HepG2 (cell line): Measurements from ENCODE around the gene EWSR1. TPM values are rescaled to one million over a fixed set of nuclear protein-coding genes. Genes with fewer than 3 reads are reported as not detected.

Experiments used
- ATAC-seq: fragments of 200-7000 bp; cut with Tn5 transposase; 3 replicates; pipeline ENCODE4 v1.9.1; 2020; ENCODE audit warnings: mild to moderate bottlenecking, moderate library complexity
- BruUV-seq: library from RNA; stranded (reverse); fragments of 400-500 nt; replicated peaks from 2 replicates; lab custom pipeline; 2021; lab: Mats Ljungman, UMichigan
- CTCF ChIA-PET: fragments of 300-600 bp; formaldehyde crosslinking; extraction: SDS; loops from one replicate; lab custom pipeline; 2021; ENCODE audit warnings: low total read pairs, inconsistent platforms, low intra/inter-chr PET ratio; lab: Yijun Ruan, JAX
- POLR2A ChIA-PET: fragments of 350-600 bp; sonication (Branson Sonifier 250); formaldehyde crosslinking; loops from one replicate; lab custom pipeline; 2020; ENCODE audit warnings: antibody characterized with exemption, inconsistent platforms; lab: Yijun Ruan, JAX
- DNase-seq: peaks from one replicate; pipeline ENCODE4 v3.0.0-alpha.2; 2015; ENCODE audit warnings: low spot score
- FAIRE-seq: peaks from 3 replicates; lab custom pipeline; 2011; peaks lifted over from hg19 to GRCh38; lab: Jason Lieb, UNC
- H2AFZ ChIP-seq: one replicate; pipeline ENCODE4 v1.6.1; 2011; ENCODE audit warnings: low read length, inconsistent platforms
- H3K27ac ChIP-seq: fragments of 300-600 bp; 3 replicates; pipeline ENCODE4 v1.8.0; 2011; ENCODE audit warnings: mixed run types, mild to moderate bottlenecking, mixed read lengths, low read length, inconsistent platforms; ENCODE audit not compliant: insufficient read depth; ENCODE audit errors: extremely low read length
- H3K27me3 ChIP-seq, 2 experiments: fragments of 200-600 bp in 1 of 2; 2 replicates in 1 of 2; 3 replicates in 1 of 2; pipeline versions ENCODE4 v1.6.0 to v1.8.0; 2011; ENCODE audit warnings: low read length in 2 of 2, mild to moderate bottlenecking in 2 of 2, moderate library complexity in 2 of 2, inconsistent platforms in 1 of 2; ENCODE audit not compliant: insufficient read depth in 2 of 2, control insufficient read depth in 1 of 2
- H3K36me3 ChIP-seq, 2 experiments: fragments of 200-600 bp in 1 of 2; replicated peaks in 1 of 2; 2 replicates in 1 of 2; 3 replicates in 1 of 2; pipeline versions ENCODE4 v1.5.1 to v1.8.0; 2011; ENCODE audit warnings: low read length in 2 of 2, inconsistent platforms in 1 of 2; ENCODE audit not compliant: insufficient read depth in 2 of 2, control insufficient read depth in 1 of 2
- H3K4me1 ChIP-seq: 2 replicates; pipeline ENCODE4 v1.5.1; 2012; ENCODE audit warnings: low read length, inconsistent platforms; ENCODE audit not compliant: insufficient read depth
- H3K4me2 ChIP-seq: 2 replicates; pipeline ENCODE4 v1.6.0; 2011; ENCODE audit warnings: low read depth, low read length, inconsistent platforms
- H3K4me3 ChIP-seq, 3 experiments: fragments of 200-600 bp in 1 of 3; sonication (generic), shearing (Covaris generic) in 1 of 3; replicated peaks in 1 of 3; 2 replicates each; pipeline ENCODE4 v1.5.1; 2011 to 2016; ENCODE audit warnings: low read length in 3 of 3, inconsistent platforms in 2 of 3, low read depth in 2 of 3, mild to moderate bottlenecking in 2 of 3, control low read depth in 1 of 3, mixed read lengths in 1 of 3; ENCODE audit not compliant: insufficient read depth in 1 of 3
- H3K79me2 ChIP-seq: one replicate; pipeline ENCODE4 v1.6.1; 2011; ENCODE audit warnings: low read length, inconsistent platforms; ENCODE audit not compliant: insufficient read depth
- H3K9ac ChIP-seq: 2 replicates; pipeline ENCODE4 v1.6.0; 2011; ENCODE audit warnings: mild to moderate bottlenecking, low read depth, low read length, inconsistent platforms; ENCODE audit not compliant: insufficient read depth
- H3K9me3 ChIP-seq: 2 replicates; pipeline ENCODE4 v1.5.1; 2012; ENCODE audit warnings: mild to moderate bottlenecking, low read length
- H4K20me1 ChIP-seq: 2 replicates; pipeline ENCODE4 v1.6.0; 2011; ENCODE audit warnings: inconsistent platforms, mild to moderate bottlenecking, low read length, moderate library complexity; ENCODE audit not compliant: insufficient read depth
- HMGA1 ChIP-seq: sonication (generic); formaldehyde crosslinking; conservative IDR thresholded peaks from 2 replicates; pipeline ENCODE4 v1.4.0; 2020; ENCODE audit warnings: missing genetic modification reagents
- JDP2 ChIP-seq: sonication (generic); formaldehyde crosslinking; IDR thresholded peaks from 2 replicates; pipeline ENCODE4 v1.8.1; 2022; ENCODE audit warnings: missing genetic modification reagents, borderline replicate concordance
- RFX3 ChIP-seq: IDR thresholded peaks from 2 replicates; pipeline ENCODE4 v1.6.1; 2016; ENCODE audit warnings: missing biosample characterization, missing genetic modification reagents
- SUZ12 ChIP-seq: fragments of 150-350 bp; IDR thresholded peaks from 2 replicates; pipeline ENCODE4 v1.6.1; 2014; ENCODE audit warnings: low read depth, low read length
- ZKSCAN1 ChIP-seq: fragments of 150-350 bp; IDR thresholded peaks from 2 replicates; pipeline ENCODE4 v1.6.1; 2014; ENCODE audit warnings: low read length
- ZNF629 ChIP-seq: sonication (generic); formaldehyde crosslinking; conservative IDR thresholded peaks from 2 replicates; pipeline ENCODE4 v1.5.0; 2020; ENCODE audit warnings: missing genetic modification reagents
- ZNF747 ChIP-seq: sonication (generic); formaldehyde crosslinking; IDR thresholded peaks from 2 replicates; pipeline ENCODE4 v1.8.1; 2023; ENCODE audit warnings: missing genetic modification reagents, mild to moderate bottlenecking, borderline replicate concordance
- WGBS: methylation state at CpG from one replicate; pipeline ENCODE4 v1.1.6; 2017; ENCODE audit warnings: low lambda C conversion rate; 5-methylcytosine and 5-hydroxymethylcytosine counted together
- in situ Hi-C: cut with HindIII; loops from 2 replicates; pipeline ENCODE4 v1.10.0; 2017; ENCODE audit warnings: low pct_unique_long_range_greater_than_20kb; ENCODE audit not compliant: extremely low pct_ligation_motif_present
- intact Hi-C: fragments of 100-400 bp; cut with micrococcal nuclease; formaldehyde crosslinking; loops from one replicate; pipeline ENCODE4 v1.10.0; 2022; ENCODE audit not compliant: unreplicated experiment
- polyA plus RNA-seq, 8 experiments: library from polyadenylated mRNA; depleted of rRNA in 3 of 8; stranded (reverse) in 7 of 8; unstranded in 1 of 8; fragments of >200 nt; fragmentation: Illumina TruSeq in 4 of 8; extraction: Trizol in 4 of 8; gene quantifications; 2 replicates each; pipeline versions ENCODE4 v1.2.1 to v1.2.3, GENCODE V29; 2011 to 2016; ENCODE audit warnings: low read depth in 4 of 8, missing spikeins in 1 of 8, mixed read lengths in 1 of 8; ENCODE audit not compliant: insufficient read depth in 1 of 8
- total RNA-seq, 5 experiments: library from RNA; depleted of rRNA; stranded (reverse); fragments of >200 nt; fragmentation: Illumina TruSeq; extraction: Trizol; gene quantifications; 2 replicates each; pipeline ENCODE4 v1.2.3, GENCODE V29; 2016; ENCODE audit warnings: low read depth in 1 of 5
- TF ChIP-seq, protein P1 (sequence below): sonication (generic); formaldehyde crosslinking; IDR thresholded peaks from 2 replicates; pipeline ENCODE4 v1.8.0; 2022; ENCODE audit warnings: mild to moderate bottlenecking, missing genetic modification reagents
- TF ChIP-seq, protein P2 (sequence below): sonication (generic); formaldehyde crosslinking; IDR thresholded peaks from 2 replicates; pipeline ENCODE4 v1.8.1; 2022; ENCODE audit warnings: mild to moderate bottlenecking, missing genetic modification reagents

EWSR1 gene
- total and polyA plus RNA-seq, 2 of the 13 experiments (the other 11 are each of a cell fraction or from before 2014, with no cell fraction given): 211 to 326 TPM

DNA sequence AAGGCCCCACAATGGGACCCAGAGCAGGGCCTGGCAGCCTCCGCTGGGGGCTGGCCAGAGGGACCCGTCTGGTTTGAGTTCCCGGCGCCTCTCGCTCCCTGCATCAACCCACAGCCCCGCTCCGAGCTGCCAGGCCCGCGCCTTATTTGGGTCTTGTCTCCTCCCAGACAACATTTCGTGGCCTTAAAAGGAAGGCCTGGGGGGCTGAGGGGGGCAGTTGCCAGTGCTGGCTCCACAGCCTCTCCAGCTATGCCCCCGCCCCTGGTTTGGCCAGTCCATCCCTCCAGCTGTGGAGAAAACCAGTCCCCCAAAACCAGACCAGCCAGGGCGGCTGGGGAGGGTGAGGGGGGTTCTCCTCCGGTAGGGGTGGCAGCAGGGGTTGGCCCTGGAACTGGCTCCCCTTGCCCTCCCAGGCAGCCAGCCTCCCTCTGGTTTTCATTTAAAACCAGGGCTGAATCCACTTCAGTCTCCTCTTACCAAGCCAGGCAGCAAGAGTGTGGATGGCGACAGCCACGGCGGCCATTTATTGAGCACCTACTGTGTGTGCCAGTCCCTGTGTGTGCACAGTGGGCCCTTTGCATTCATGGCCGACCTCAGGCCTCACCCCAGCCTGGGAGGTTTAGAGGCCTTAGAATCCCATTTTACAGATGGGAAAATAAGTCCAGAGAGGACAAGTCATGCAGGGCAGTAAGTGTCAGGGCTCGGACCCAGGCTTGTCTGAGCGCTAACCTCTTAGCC is 43.8 kb upstream of the EWSR1 start:
- Histone ChIP-seq H3K79me2 (no peaks in the 10 kb centered on the region), H3K27me3 (peaks cover 5 to 29% of the 10 kb centered on the region in 2 experiments; a peak in 4 of 5 replicates), H3K27ac (no peak overlapping the region), H3K4me3 (no peak overlapping the region), H3K9ac (no peak overlapping the region), H3K4me1 (peaks cover 39% of the 10 kb centered on the region), H2AFZ (no peak overlapping the region), H3K4me2 (no peak overlapping the region), H3K9me3 (no peaks in the 10 kb centered on the region), H4K20me1 (no peaks in the 10 kb centered on the region), H3K36me3 (no peaks in the 10 kb centered on the region)
- FAIRE-seq: no peak
- in situ Hi-C loops (no loop called here), intact Hi-C loops (no loop called here)
- ATAC-seq: no peak
- TF ChIP-seq, protein P1, sequence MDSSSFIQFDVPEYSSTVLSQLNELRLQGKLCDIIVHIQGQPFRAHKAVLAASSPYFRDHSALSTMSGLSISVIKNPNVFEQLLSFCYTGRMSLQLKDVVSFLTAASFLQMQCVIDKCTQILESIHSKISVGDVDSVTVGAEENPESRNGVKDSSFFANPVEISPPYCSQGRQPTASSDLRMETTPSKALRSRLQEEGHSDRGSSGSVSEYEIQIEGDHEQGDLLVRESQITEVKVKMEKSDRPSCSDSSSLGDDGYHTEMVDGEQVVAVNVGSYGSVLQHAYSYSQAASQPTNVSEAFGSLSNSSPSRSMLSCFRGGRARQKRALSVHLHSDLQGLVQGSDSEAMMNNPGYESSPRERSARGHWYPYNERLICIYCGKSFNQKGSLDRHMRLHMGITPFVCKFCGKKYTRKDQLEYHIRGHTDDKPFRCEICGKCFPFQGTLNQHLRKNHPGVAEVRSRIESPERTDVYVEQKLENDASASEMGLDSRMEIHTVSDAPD (CRISPR knock-in tag): no peak
- TF ChIP-seq ZKSCAN1 (peak; percentile 50; the same call in 1 of the 2 replicates), ZNF629 (CRISPR knock-in tag) (peak; percentile 71)
- DNase-seq: no peak
- ChIA-PET CTCF (no interaction called here), POLR2A (no interaction called here)
- WGBS: 55% methylated on average over 8 of the region's 19 CpGs
- no TSS peak for BruUV-seq

DNA sequence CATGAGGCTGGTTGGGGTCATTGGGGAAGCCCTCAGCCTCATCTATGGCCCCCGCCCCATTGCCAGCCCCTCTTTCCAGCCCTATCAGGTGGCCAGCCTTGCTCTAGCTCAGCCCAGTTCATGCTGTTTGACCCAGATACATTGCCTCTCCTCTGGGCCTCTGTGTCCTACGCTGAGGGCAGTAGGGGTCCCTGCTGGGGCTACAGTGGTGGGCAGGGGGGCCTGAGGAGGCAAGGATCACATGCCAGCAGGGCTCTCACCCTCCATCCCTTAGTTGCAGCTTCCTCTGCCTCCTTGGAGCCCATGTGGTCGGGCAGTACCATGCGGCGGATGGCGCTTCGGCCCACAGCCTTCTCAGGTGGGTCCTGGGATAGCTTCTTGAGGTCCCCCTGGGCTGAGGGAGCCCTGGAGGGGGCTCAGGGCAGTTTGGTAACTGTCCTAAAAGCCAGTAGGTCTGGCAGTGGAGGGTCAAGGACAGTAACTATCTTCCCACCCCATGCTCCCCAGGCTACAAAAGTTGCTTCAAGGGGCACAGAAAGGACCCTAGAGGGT is 43.1 kb upstream of the EWSR1 start:
- intact Hi-C loops: no loop called here
- ATAC-seq: no peak
- Histone ChIP-seq H4K20me1 (no peaks in the 10 kb centered on the region), H3K79me2 (no peaks in the 10 kb centered on the region)
- in situ Hi-C loops: no loop called here
- WGBS: 52% methylated on average over 2 of the region's 7 CpGs
- TF ChIP-seq ZNF747 (no peak), HMGA1 (CRISPR knock-in tag) (no peak), SUZ12 (no peak), RFX3 (CRISPR knock-in tag) (no peak), JDP2 (CRISPR knock-in tag) (no peak)
- TF ChIP-seq, protein P2, sequence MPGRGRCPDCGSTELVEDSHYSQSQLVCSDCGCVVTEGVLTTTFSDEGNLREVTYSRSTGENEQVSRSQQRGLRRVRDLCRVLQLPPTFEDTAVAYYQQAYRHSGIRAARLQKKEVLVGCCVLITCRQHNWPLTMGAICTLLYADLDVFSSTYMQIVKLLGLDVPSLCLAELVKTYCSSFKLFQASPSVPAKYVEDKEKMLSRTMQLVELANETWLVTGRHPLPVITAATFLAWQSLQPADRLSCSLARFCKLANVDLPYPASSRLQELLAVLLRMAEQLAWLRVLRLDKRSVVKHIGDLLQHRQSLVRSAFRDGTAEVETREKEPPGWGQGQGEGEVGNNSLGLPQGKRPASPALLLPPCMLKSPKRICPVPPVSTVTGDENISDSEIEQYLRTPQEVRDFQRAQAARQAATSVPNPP (CRISPR knock-in tag): no peak
- TF ChIP-seq, all 625 proteins: peak for 0
- H2AFZ ChIP-seq: no peak overlapping the region
- H3K27ac ChIP-seq: no peak overlapping the region
- peaks cover 7 to 29% of the 10 kb centered on the region in 2 experiments; a peak in 4 of 5 replicates for H3K27me3 ChIP-seq
- H3K36me3 ChIP-seq: no peaks in the 10 kb centered on the region
- FAIRE-seq (no peak), DNase-seq (no peak)
- BruUV-seq: no TSS peak
- H3K9ac ChIP-seq: no peak overlapping the region
- H3K4me1 ChIP-seq: peaks cover 33% of the 10 kb centered on the region
- H3K4me2 ChIP-seq: no peak overlapping the region
- ChIA-PET POLR2A (no interaction called here), CTCF (no interaction called here)
- no peak overlapping the region for H3K4me3 ChIP-seq
- no peaks in the 10 kb centered on the region for H3K9me3 ChIP-seq
